ENCODE measurements around the gene CADPS.

Gene CADPS

DNA sequence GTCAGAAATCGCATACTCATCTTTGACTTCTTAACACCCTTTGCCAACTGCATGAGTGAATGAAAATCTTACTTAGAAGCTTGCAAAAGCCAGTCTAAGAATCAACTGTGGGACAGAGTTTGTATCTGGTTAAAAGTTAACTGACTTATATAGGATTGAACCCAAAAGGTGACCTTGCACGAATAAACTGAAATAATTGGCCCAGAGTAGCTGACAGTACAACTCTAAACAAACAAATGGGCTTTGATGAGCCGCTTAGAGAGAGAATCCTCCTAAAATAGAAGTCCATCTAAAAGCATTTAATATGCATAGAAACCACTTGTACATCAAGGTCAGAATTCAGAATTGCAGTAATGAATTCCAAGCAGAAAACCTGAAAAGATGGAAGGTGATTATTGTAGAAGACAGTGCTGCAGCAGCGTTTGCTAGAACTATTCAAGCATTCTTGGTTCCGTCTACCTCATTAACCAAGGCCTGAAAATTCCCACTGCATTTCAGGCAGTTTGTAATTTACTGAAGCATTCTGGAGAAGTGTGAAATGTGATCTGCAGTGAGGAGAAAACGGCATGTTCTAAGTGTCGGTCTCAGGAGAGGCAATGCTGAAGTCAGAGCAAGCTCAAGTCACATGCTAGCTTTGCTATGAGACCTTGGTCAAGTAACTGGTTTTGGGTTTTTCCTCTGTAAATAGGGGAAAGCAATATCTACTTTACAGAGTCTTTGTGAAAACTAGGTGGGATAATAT, 103.7 kb downstream of the CADPS start:
- TF ChIP-seq POLR2A (IDR thresholded peaks at IDR 0.05; ENCODE audit: low read length) (no peak), GATA1 (IDR thresholded peaks at IDR 0.05; ENCODE audit: low read depth, low read length) (no peak)
- DNase-seq: no peak

DNA sequence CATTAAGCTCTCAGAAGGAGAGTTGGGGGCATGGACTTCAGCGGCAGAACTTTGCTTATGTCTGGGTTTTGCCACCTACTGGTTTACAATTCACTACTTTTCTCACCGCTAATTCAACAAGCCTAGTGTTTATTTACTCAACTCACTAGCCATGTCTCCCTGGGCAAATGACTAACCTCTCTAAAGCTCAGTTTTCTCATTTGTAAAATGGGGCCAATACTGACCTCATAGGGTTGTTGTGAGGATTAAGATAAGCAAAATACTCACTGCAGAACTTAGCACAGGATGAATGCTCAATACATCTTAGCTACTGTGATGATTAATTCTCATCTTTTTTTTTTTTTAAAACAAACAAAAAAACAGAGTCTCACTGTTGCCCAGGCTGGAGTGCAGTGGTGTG, 106.3 kb downstream of the CADPS start:
- DNase-seq: no peak
- TF ChIP-seq GATA1 (IDR thresholded peaks at IDR 0.05; ENCODE audit: low read depth, low read length) (no peak), POLR2A (IDR thresholded peaks at IDR 0.05; ENCODE audit: low read length) (no peak)

DNA sequence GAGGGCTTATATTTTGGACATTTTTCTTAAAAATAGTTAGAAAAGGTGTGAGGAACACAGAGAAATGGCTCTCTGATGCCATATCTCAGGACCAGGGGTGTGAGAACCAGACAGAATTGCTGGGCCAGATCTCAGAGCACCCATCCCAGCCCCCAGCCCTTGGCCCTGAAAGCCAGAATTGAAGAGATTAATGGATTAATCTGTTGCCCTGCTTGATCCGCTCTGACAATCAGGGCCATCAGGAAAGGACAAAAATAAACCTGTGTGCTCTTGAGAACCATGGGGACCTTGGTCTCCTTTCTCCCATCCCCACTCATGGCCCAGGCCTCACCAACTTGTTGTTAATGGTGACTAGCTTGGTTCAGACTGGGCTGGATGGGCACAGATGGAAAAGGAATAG, 113.5 kb downstream of the CADPS start:
- DNase-seq: no peak
- TF ChIP-seq POLR2A (IDR thresholded peaks at IDR 0.05; ENCODE audit: low read length) (no peak), GATA1 (IDR thresholded peaks at IDR 0.05; ENCODE audit: low read depth, low read length) (no peak)

DNA sequence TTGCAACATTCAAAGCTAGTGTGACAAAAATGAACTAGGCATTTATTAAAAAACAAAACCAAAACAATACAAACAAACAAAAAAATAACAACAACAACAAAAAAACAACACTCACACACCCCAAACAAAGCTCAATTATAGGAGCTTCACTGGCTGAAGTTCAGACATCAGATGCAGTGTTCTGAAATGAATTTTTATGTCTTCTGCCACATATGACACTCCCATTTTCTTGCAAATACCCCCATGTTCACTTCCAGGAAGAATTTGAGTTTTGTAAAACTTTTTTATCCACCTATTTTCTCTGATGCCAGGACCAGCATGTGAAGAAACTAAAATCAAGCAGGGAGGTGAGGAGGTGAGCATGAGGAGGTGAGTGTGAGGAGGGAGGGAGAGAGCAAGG, 113.9 kb downstream of the CADPS start:
- DNase-seq: no peak
- TF ChIP-seq GATA1 (IDR thresholded peaks at IDR 0.05; ENCODE audit: low read depth, low read length) (no peak), POLR2A (IDR thresholded peaks at IDR 0.05; ENCODE audit: low read length) (no peak)

DNA sequence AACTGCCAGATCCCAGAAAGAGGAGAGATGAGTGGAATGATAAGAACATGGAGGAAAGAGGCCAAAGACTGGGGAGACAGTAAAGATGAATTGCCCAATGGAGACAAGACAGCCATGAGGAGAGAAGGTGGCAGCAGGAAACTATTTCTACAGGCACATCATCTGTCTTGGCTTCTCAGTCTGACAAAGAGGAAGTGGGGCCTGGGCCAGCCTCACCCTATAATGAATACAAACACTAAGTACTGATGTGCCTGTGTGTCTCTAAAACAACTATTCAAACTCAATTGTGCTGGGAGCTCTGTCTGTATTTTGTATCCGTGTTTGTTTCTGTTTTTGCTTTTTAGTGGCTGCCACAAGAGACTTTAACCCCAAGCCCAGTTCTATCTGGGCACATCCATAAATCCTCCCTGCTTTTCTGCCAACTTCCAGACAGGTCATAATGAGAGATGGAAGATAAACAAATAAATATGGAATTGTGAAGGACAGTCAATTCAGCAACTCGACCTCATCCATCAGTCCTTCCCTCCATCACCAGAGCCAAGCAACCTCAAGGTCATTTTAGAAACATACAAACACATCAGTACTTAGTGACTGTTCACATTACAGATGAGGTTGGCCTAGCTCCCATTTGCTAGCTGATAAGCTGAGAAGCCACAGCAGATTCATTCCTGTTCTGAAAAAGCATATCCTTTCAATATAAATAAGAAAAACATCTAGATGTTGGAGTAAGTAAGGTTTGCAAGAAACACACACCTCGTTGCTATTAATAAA, 116.7 kb downstream of the CADPS start:
- TF ChIP-seq POLR2A (IDR thresholded peaks at IDR 0.05; ENCODE audit: low read length) (no peak), GATA1 (IDR thresholded peaks at IDR 0.05; ENCODE audit: low read depth, low read length) (no peak)
- DNase-seq: no peak

DNA sequence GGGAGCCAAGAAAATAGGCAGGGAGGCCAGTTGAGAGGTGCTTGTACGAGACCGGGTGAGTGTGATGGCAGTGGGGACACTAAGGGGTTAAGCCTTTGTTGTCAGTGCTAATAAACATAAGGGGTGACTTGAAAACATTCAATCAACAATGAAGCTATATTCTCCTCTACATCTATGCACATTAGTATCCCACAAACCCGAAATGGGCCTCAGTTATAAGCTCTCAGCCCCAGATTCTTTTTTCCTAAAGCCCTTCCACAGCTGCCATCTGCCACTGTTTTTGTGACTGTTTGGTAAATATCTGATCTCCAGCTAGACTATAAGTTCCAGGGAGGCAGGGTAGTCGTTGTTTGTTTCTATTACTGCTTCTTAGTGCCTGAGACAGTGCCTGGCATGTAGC, 118.2 kb downstream of the CADPS start:
- TF ChIP-seq POLR2A (IDR thresholded peaks at IDR 0.05; ENCODE audit: low read length) (no peak), GATA1 (IDR thresholded peaks at IDR 0.05; ENCODE audit: low read depth, low read length) (no peak)
- DNase-seq: no peak

DNA sequence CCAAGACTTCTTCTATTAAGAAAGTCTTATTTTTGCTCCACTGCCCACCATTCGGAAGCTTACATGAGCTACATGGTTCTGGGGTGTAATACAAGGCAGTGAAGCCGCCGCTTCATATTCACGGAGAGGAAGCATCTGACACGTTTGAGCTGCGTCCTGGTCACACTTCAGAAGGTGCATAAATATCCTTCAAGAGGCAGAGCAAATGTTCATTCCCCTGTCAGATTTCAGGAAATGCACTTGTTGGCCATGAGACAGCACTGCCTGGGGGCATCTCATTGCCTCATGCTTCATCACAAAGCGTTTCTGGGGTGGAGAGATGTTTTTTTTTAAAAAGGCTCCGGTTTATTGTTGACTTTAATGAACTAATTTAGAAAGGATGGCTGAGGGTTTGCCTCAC, 119.9 kb downstream of the CADPS start:
- DNase-seq: no peak

DNA sequence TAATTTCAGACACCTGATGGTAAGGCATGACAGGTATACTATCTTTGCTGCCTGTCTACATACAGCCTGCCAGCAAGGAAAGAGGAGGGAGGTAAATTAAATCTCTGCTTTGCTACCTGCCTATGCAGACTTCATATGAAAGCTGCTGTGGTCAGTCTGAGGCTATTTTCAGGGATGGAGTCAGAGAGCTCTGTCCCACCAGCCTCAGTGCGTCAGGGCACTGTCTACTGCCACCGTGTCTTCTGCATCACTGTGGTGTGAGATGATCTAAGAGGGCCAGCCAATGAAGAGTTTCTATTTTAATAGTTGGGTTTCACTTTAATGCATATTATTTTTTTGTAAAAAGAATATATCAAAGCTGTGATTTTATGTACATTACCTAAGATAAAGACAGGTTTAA, 125.6 kb downstream of the CADPS start:
- DNase-seq: no peak

More for the DNA sequence above, 119.9 kb downstream of the CADPS start:
- no peak for TF ChIP-seq GATA1 (IDR thresholded peaks at IDR 0.05; ENCODE audit: low read depth, low read length)
- no peak for TF ChIP-seq POLR2A (IDR thresholded peaks at IDR 0.05; ENCODE audit: low read length)

DNA sequence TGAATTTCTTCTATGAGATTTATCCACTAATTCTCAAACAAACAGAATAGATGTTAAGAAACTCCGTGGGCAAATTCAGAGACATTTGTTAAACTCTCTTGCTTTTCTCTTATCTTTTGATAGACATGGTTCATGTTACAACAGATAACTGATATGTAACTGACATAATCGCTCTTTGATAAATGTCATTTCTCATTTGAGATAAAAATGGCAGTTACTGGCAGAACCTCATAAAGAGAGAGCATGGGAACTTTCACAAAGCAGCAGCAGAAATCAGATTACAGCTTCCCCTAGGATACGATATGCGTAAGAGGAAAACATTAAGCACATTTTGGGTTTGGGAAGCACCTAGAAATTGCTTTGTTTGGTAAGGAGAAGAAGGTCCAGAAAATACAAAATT, 126.1 kb downstream of the CADPS start:
- no peak for TF ChIP-seq POLR2A (IDR thresholded peaks at IDR 0.05; ENCODE audit: low read length)
- DNase-seq: peak in 1 of 2 experiments; percentile 2

More for the DNA sequence above, 125.6 kb downstream of the CADPS start:
- no peak for TF ChIP-seq GATA1 (IDR thresholded peaks at IDR 0.05; ENCODE audit: low read depth, low read length)
- no peak for TF ChIP-seq POLR2A (IDR thresholded peaks at IDR 0.05; ENCODE audit: low read length)

DNA sequence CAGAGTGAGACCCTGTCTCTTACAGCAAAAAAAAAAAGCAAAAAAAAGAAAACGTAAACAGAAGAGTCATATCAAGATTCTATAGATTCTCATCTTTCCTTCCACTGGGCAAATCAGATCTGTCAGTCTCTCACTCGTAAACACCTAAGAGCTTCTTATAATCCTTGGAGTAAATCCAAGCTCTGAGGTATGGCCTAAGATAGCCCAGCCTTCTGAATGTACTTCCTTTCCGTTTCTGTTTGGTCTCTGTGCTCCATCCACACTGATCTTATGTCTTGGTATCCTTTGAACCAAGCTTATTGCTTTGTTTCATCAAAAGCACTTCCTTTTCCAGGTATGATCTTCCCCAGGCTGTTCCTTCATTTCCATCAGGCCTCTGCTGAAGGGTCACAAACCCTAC, 137.8 kb downstream of the CADPS start:
- no peak for TF ChIP-seq POLR2A (IDR thresholded peaks at IDR 0.05; ENCODE audit: low read length)
- TF ChIP-seq GATA1 (IDR thresholded peaks at IDR 0.05; ENCODE audit: low read depth, low read length): no peak
- no peak for DNase-seq

DNA sequence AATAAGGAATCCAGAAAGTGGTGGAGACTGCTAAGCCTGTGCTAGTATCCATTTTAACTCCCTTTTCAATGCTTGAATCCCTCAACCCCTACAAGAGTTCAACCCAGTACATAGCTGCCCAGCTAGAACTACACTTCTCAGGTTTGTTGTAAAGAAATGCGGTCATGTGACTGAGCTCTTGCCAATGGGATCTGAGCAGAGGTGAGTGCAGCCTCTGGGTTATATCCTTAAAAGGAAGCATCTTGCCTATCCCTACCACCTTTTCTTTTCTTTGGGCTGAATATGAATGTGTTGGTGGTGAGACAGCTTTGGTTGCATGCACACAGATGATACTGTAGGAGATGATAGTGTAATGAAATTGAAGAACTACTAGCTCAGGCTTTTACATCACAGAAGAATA, 139.7 kb downstream of the CADPS start:
- DNase-seq: no peak
- TF ChIP-seq GATA1 (IDR thresholded peaks at IDR 0.05; ENCODE audit: low read depth, low read length) (no peak), POLR2A (IDR thresholded peaks at IDR 0.05; ENCODE audit: low read length) (no peak)

DNA sequence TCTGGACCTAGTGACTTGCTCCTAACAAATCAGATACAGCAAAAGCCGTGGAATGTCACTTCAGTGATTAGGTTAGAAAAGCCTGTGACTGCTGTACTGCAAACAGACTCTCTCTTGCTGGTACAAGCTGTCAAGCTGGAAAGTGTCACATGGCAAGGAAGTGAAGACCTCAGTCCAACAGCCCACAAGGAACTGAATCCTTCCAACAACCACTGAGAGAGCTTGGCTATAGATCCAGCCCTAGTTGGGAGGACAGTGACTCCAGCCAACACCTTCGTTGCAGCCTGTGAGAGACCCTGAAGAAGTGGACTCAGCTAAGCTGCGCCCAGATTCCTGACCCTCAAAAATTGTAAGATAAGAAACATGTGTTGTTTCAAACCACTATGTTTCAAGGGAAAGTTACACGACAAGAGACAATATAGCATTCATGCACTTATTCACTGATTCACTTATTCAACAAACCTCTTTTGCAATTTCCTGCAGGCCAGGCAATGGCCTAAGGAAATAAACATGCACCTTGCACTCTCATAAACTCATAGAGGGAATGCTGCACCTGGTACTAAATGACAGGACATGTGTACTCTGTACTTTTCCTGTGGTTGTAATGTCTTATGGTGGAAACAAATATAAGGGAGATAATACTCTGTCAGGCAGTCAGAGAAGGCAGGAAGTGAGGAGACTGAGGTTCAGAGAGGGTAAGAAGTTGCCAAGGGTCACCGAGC, 142.9 kb downstream of the CADPS start:
- DNase-seq: no peak
- no peak for TF ChIP-seq POLR2A (IDR thresholded peaks at IDR 0.05; ENCODE audit: low read length)

DNA sequence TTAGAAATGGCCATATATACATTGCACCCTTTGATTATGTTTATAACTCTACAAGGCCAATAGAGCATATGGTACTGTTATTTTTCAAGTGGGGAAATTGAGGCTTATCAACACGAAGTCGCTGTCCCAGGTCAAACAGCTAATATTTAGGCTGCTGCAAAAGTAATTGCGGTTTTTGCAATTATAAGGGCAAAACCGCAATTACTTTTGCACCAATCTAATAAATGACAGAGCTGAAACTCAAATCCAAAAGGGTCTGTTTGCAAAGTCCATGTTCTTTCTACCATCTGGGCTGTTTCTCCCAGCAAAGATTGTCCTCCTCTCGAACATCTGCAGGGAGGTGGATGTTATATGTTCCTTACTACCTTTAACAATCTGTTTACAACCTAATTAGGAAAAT, 147.2 kb downstream of the CADPS start:
- no peak for DNase-seq
- TF ChIP-seq POLR2A (IDR thresholded peaks at IDR 0.05; ENCODE audit: low read length): no peak

DNA sequence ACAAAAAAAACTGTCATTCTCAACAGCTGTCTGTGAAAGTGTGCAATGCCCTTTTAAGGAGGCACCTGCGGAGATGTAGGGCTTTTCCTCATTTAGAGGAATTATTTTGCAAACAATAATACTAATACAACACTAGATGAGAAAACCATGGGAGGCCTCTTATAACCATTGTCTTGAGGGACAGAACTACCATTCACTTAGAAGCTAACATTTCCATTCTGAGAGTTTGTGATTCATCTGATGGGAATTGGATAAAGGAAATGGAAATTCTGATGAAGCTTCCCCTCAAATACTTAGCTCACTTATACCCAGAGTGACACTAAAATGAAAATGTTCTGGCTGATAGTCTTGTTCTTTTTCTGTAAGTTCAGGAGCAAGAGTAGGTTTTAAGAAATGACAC, 147.7 kb downstream of the CADPS start:
- TF ChIP-seq POLR2A (IDR thresholded peaks at IDR 0.05; ENCODE audit: low read length): no peak
- no peak for TF ChIP-seq GATA1 (IDR thresholded peaks at IDR 0.05; ENCODE audit: low read depth, low read length)
- no peak for DNase-seq
